GM18519 (cell line): ENCODE measurements around the gene FCER2.

ENCODE experiments used
- ATAC-seq: cut with Tn5 transposase; IDR thresholded peaks from one replicate; pipeline ENCODE4 v1.9.1; 2021; ENCODE audit warnings: mild to moderate bottlenecking, moderate library complexity; ENCODE audit not compliant: unreplicated experiment, low FRiP score

Gene FCER2

GRCh38 chr19:7704280-7705060, 2.5 kb upstream of the FCER2 start:
- no peak for ATAC-seq

- ATAC-seq: no peak
Observed at GRCh38 chr19:7703332-7703731, 1.4 kb upstream of the FCER2 start.

GRCh38 chr19:7701049-7701653, 780 bp downstream of the FCER2 start:
- no peak for ATAC-seq

- ATAC-seq: no peak
Observed at GRCh38 chr19:7699417-7700401, 2.2 kb downstream of the FCER2 start.

- ATAC-seq: no peak
Observed at GRCh38 chr19:7699003-7699402, 2.9 kb downstream of the FCER2 start.

GRCh38 chr19:7698583-7698982, 3.3 kb downstream of the FCER2 start:
- no peak for ATAC-seq

GRCh38 chr19:7697721-7698287, 4.1 kb downstream of the FCER2 start:
- no peak for ATAC-seq

GRCh38 chr19:7694499-7694898, 7.4 kb downstream of the FCER2 start:
- ATAC-seq: no peak

- no peak for ATAC-seq
Observed at GRCh38 chr19:7692417-7693088, 9.4 kb downstream of the FCER2 start.

- no peak for ATAC-seq
Observed at GRCh38 chr19:7691497-7691896, 10.4 kb downstream of the FCER2 start.

- ATAC-seq: no peak
Observed at GRCh38 chr19:7690779-7691258, 11.1 kb downstream of the FCER2 start.

GRCh38 chr19:7689165-7689564, 12.8 kb downstream of the FCER2 start:
- no peak for ATAC-seq

GRCh38 chr19:7687177-7687576, 14.8 kb downstream of the FCER2 start:
- ATAC-seq: no peak

GRCh38 chr19:7685546-7686445, 16.1 kb downstream of the FCER2 start:
- ATAC-seq: no peak

GRCh38 chr19:7682175-7682855, 19.6 kb downstream of the FCER2 start:
- no peak for ATAC-seq

GRCh38 chr19:7681340-7682174, 20.4 kb downstream of the FCER2 start:
- ATAC-seq: no peak

- ATAC-seq: peak; percentile 41
Observed at GRCh38 chr19:7680606-7681339, 21.2 kb downstream of the FCER2 start, which contains the start of gene TRAPPC5. Gene TRAPPC5 (plus strand): TSS chr19:7680833. CDS start chr19:7682254, 1,421 bp downstream.
